ENCODE data around the gene NME9. TPM values are rescaled to one million over a fixed set of nuclear protein-coding genes. Genes with fewer than 3 reads are reported as not detected.

Gene NME9
- total RNA-seq, 4 donors from 2014 or later, result 0.38 TPM; not detected in 3

DNA sequence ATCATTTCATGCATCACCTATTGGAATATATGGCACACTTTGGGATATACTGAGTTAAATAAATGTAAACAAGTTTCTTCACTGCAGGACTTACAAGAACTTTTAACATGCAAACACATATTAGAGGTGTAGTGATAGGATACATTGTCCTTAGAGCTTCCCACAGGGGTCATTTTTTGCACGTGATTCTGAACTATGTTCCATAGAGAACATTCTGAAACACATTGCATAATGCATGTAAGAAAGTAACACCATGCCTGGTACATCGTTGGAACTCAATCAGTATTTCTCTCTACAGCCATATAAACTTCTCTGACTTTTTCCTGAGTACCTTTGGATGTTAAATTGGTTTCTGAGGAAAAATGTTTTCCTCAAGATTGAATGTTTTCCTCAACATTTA is 47.0 kb upstream of the NME9 start:
- Histone ChIP-seq H3K4me3 (no peak overlapping the region), H3K36me3 (no peaks in the 10 kb centered on the region), H3K27ac (no peak overlapping the region), H3K27me3 (no peaks in the 10 kb centered on the region), H3K9me3 (no peaks in the 10 kb centered on the region), H3K4me1 (peaks cover 6% of the 10 kb centered on the region)
- TF ChIP-seq, protein P1, sequence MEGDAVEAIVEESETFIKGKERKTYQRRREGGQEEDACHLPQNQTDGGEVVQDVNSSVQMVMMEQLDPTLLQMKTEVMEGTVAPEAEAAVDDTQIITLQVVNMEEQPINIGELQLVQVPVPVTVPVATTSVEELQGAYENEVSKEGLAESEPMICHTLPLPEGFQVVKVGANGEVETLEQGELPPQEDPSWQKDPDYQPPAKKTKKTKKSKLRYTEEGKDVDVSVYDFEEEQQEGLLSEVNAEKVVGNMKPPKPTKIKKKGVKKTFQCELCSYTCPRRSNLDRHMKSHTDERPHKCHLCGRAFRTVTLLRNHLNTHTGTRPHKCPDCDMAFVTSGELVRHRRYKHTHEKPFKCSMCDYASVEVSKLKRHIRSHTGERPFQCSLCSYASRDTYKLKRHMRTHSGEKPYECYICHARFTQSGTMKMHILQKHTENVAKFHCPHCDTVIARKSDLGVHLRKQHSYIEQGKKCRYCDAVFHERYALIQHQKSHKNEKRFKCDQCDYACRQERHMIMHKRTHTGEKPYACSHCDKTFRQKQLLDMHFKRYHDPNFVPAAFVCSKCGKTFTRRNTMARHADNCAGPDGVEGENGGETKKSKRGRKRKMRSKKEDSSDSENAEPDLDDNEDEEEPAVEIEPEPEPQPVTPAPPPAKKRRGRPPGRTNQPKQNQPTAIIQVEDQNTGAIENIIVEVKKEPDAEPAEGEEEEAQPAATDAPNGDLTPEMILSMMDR (IDR thresholded peaks at IDR 0.05), result no peak
- no peak for TF ChIP-seq EP300 (IDR thresholded peaks at IDR 0.05)
- no peak for TF ChIP-seq POLR2A (IDR thresholded peaks at IDR 0.05)
- TF ChIP-seq POLR2AphosphoS5 (IDR thresholded peaks at IDR 0.05), result no peak
- no peak for DNase-seq (ENCODE audit: low spot score in 2 of 2)
- WGBS, result 74% methylated on average over 2 of the region's 2 CpGs

DNA sequence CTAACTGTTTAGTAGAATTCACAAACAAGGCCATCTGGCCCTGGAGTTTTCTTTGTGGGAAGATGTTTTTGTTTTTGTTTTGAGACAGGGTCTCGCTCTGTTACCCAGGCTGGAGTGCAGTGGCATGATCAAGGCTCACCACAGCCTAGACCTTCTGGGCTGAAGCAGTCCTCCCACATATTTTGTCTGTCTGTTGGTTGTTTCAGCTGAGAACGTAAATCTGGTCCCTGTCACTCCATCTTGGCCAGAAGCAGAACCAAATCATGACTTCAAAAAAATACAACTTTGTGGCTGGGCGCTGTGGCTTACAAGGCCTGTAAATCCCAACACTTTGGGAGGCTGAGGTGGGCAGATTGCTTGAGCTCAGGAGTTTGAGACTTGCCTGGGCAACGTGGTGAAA is 45.8 kb upstream of the NME9 start:
- Histone ChIP-seq H3K36me3 (no peaks in the 10 kb centered on the region), H3K9me3 (no peaks in the 10 kb centered on the region), H3K27me3 (no peaks in the 10 kb centered on the region), H3K27ac (no peak overlapping the region), H3K4me1 (no peaks in the 10 kb centered on the region), H3K4me3 (no peak overlapping the region)
- no peak for TF ChIP-seq EP300 (IDR thresholded peaks at IDR 0.05)
- TF ChIP-seq POLR2A (IDR thresholded peaks at IDR 0.05), result no peak
- TF ChIP-seq, protein P1 (IDR thresholded peaks at IDR 0.05), result no peak
- 73% methylated on average over 4 of the region's 4 CpGs for WGBS
- DNase-seq (ENCODE audit: low spot score in 2 of 2), result no peak

DNA sequence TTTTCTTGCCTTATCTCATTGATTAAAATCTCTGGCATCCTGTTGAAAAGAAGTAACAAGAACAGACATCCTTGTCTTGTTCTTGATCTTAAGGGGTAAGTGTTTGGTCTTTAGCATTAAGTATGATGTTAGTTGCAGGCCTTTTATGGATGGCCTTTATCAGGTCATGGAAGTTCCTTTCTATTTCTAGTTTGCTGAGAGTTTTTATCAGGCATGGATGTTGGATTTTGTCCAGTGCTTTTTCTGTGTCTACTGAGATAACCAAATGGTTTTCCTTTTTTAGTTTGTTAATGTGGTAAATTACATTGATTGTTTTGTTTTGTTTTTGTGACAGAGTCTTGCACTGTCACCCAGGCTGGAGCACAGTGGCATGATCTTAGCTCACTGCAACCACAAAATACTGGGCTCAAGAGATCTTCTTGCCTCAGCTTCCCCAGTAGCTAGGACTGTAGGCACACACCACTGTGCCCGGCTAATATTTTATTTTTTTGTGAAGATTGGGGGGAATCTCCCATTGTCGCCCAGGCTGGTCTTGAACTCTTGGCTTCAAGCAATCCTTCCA is 45.0 kb upstream of the NME9 start:
- peaks cover 8% of the 10 kb centered on the region for H3K4me1 ChIP-seq
- no peak overlapping the region for H3K27ac ChIP-seq
- no peak for DNase-seq (ENCODE audit: low spot score in 2 of 2)
- no peaks in the 10 kb centered on the region for H3K9me3 ChIP-seq
- H3K4me3 ChIP-seq, result no peak overlapping the region
- no peaks in the 10 kb centered on the region for H3K27me3 ChIP-seq
- TF ChIP-seq POLR2A (IDR thresholded peaks at IDR 0.05) (no peak), POLR2AphosphoS5 (IDR thresholded peaks at IDR 0.05) (no peak), EP300 (IDR thresholded peaks at IDR 0.05) (no peak)
- TF ChIP-seq, protein P1 (IDR thresholded peaks at IDR 0.05), result no peak
- no peaks in the 10 kb centered on the region for H3K36me3 ChIP-seq
- 45% methylated on average over 2 of the region's 2 CpGs for WGBS

DNA sequence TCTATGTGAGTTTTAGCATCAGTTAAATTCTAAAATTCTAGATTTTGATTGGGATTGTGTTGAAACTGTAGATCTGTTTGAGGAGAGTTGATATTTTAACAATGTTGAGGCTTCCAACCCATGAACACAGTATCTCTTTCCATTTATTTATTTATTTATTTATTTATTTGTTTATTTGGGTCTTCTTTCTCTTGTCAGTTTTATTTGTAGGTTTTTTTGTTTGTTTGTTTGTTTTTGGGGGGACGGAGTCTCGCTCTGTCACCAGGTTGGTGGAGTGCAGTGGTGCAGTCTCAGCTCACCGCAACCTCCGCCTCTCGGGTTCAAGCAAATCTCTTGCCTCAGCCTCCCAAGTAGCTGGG is 44.1 kb upstream of the NME9 start:
- H3K36me3 ChIP-seq, result no peaks in the 10 kb centered on the region
- no peaks in the 10 kb centered on the region for H3K27me3 ChIP-seq
- no peak overlapping the region for H3K27ac ChIP-seq
- WGBS, result 96% methylated on average over 5 of the region's 5 CpGs
- peaks cover 10% of the 10 kb centered on the region for H3K4me1 ChIP-seq
- TF ChIP-seq, protein P1 (IDR thresholded peaks at IDR 0.05), result no peak
- TF ChIP-seq POLR2AphosphoS5 (IDR thresholded peaks at IDR 0.05) (no peak), POLR2A (IDR thresholded peaks at IDR 0.05) (no peak), EP300 (IDR thresholded peaks at IDR 0.05) (no peak)
- H3K9me3 ChIP-seq, result no peaks in the 10 kb centered on the region
- DNase-seq (ENCODE audit: low spot score in 2 of 2), result no peak
- no peak overlapping the region for H3K4me3 ChIP-seq

DNA sequence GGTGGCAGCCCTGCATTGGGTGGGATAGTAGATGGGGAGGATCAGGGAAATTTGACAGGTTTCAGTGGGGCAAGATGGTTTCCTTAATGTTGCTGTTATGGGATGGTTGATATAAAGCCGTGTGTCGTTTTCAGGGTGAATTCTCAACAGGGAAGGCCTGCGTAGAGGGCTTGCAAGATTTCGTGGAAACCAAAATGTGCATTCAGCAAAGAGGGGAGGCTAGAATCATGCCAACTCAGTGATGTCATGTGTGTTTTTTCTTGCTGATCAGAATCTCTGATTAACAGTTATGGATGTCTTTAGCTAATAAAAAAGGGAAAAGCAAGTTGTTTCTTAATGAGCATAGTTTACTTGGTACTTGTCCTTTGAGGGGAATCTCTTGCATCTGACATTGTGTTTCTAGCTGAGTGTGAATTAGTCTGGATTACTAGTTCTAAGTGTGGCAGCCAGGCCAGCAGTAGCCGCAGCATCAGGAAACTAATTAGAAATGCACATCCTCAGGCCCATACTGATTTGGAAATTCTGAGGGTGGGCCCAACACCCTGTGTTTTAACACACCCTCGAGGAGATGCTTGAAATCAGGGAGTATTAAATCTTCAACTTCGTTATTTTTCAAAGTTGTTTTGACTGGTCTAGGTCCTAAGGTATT is 43.6 kb upstream of the NME9 start:
- Histone ChIP-seq H3K9me3 (no peaks in the 10 kb centered on the region), H3K27ac (no peak overlapping the region), H3K27me3 (no peaks in the 10 kb centered on the region), H3K36me3 (no peaks in the 10 kb centered on the region), H3K4me1 (peaks cover 12% of the 10 kb centered on the region), H3K4me3 (no peak overlapping the region)
- WGBS, result 94% methylated on average over 7 of the region's 7 CpGs
- no peak for DNase-seq (ENCODE audit: low spot score in 2 of 2)
- TF ChIP-seq EP300 (IDR thresholded peaks at IDR 0.05) (no peak), POLR2A (IDR thresholded peaks at IDR 0.05) (no peak), POLR2AphosphoS5 (IDR thresholded peaks at IDR 0.05) (no peak)
- TF ChIP-seq, protein P1 (IDR thresholded peaks at IDR 0.05), result no peak

All from suprapubic skin (tissue), 4 donors.